Endometrium (tissue), 2 donors: Measurements from ENCODE around the gene DIP2C.
"Not testable (repeated sequence)": the region's sequence is repeated elsewhere in the genome, so short reads cannot be mapped to it uniquely, and the experiment has no call there.

Source experiments
- FAIRE-seq: peaks from 2 replicates; lab custom pipeline; 2012; peaks lifted over from hg19 to GRCh38; lab: Jason Lieb, UNC
- donor health status: control.
- donor health status: control.

DIP2C gene

DNA sequence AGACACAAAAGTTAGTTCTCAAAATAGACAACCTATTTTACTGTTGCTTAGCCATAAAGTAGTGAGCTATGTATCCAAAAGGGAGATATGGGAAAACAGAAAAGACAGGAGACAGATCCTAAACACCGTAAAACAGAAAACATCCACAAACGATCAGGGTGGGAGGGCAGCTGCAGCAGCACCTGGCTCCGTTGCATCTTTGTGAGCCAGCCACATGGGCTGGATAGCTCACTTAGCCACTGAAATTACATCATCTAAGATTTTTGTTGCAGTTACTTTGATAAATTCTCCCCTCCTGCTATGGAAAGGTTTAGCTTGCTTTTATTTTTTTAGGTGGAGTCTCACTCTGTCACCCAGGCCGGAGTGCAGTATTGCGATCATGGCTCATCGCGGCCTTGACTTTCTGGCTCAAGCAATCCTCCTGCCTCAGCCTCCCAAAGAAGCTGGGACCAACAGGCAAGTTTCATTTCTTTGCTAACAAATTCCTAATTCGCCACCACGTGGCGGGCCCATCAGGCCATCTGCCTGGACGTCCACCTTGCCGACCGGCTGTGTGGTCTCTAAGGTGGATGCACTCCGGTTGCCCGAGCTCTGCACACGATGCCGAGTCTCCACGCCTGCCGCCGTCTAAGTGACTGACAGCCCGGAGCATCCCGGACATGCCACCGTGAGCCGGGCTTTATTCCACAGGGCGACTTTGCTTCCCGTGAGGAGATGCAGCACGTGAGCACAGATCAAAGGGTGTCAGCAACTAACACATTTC is 159.8 kb downstream of the DIP2C start:
- no peak for FAIRE-seq

DNA sequence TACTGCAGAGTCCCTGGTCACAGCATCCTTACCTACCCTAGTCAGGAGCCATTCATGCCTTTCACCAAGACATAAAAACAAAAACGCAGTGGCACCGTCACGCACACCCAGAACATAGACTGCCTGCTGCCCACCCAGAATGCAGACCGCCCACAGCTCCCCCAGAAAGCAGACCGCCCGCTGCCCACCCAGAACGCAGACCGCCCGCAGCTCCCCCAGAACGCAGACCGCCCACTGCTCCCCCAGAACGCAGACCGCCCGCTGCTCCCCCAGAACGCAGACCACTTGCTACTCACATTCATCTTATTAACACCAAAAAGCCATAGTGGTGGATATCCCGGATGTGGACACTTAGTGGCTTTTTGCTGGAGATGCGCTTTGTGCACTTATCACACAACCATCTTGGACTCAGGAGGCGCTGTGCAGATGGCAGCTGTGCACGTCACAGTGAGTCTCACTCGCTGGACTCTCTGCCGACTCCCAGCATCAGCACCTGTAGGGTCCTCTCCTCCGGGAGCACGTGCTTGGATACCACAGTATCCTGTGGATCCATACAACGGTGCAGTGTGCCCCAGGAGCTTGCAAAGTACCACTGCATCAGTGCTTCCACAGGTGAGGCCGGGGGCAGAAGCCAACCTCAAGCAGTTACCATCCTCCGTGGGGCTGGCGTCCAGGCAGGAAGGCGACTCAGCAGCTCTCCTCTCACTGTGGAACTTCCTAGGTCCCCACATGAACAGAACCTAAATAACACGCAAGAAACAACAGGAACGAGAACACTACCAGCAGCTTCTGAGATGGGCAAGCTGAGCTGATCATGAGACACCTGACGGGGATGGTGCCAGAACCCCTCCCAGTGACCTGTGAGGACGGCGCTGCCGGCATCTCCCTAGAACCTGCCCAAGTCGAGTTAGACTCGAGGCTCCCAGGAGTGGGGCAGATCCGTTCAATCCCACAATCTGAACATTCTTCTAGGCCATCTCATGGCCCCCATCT is 161.0 kb downstream of the DIP2C start:
- no peak for FAIRE-seq

DNA sequence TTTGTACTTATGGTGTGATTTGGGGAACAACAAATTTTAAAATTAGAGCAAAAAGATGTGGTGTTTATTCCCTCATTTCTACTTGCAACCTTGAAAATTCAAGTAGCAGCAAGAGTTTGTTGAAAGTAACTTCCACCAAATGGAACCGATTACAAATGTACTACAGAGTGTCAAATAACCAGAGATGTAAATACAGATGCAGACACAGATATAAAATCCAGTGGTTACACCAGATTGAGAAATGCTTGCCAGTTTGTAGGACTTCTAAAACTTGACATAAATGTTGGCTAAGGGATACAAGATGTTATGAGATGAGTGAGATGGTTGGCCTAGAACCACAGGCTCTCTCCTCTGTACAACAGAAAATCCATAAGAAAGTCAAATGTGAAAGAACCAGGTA is 162.1 kb downstream of the DIP2C start:
- no peak for FAIRE-seq

DNA sequence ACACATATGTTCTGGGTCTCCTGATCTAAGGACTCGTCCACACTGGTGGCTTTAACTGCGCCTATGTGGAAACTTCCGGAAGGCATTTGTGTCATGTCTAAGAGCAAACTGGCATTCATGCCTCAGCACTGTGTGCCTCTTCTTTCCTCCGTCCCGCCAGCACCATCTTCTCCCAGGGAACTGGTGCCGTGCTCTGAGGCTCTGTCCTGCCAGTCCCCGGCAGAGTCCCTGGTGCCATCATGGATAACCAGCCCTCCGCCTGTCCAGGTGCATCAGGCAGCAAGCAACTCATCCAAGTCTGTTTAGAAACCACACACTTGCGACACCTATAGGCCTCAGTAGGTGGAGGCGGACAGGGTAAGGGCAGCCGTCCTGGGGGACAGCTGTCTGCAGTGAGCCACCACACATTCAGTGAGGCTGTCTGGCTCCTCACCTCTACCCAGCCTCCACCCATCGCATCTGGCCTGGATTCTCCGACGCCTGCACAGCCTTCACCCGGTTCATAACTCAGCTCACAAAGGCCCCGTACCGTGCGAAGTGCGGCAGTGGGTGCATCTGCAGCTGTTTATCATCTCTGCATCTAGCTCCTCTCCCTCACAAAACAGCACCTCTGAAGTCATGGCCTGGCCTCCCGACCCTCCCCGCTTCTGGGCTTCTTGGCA is 162.7 kb downstream of the DIP2C start:
- no peak for FAIRE-seq

- FAIRE-seq, result no peak
Measured at GRCh38 chr10:525565-526315, 163.7 kb downstream of the DIP2C start.

GRCh38 chr10:523925-524324 is 165.5 kb downstream of the DIP2C start:
- no peak for FAIRE-seq

DNA sequence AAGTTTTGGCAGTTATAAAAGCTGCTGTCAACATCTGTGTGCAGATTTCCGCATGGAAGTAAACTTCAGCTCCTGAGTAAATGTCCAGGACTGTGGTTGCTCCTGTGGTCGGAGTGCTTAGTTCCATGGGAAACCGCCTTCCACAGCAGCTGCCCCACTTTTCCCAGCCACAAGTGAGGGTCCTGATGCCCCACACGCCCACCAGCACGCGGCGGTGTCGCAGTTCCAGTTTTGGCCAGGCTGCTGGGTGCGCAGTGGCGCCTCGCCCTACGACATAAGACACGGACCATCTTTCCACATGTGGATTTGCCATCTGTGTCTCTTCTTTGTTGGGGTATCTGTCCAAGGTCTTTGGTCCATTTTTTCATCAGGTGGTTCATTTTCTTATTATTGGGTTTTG is 167.1 kb downstream of the DIP2C start:
- no peak for FAIRE-seq

DNA sequence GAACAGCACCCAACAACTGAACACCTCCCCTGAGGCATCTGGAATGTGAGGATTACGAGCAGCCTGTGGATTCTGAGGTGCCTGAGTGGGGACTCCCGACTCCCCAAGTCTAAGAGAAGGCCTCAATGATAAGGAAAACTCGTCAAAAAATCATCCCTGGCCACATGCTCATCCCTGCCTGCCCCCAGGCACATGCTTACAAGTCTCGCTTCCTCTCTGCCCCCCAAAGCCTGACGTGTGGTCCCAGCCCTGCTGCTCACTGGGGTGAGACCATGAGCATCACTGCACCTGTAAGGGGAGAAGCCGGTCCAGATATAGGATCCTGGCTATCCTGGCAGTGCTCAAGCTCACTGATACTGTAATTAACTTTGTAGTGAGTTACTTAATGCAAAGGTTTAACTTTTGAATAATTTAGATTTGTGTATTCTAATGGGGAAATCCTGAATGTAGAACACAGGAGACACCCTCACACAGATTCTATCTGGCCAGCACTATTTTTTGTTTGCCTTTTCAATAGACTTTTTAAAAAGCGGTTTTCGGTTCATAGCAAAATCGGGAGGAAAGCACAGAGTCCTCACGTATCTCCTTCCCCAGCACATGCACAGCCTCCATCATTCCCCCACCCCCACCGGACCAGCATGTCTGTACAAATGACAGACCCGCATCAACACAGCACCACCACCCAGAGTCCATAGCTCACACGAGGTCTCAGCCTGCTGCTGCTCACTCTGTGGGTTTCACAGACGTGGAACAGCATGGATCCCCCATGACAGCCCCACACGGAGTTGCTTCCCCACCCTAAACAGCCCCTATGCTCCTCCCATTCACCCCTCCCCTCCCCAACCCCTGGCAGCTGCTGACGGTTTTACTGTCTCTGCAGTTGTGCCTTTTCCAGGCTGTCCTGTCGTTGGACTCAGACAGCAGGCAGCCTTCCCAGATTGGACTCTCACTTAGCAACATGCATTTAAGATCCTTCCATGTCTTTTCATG is 167.9 kb downstream of the DIP2C start:
- no peak for FAIRE-seq

DNA sequence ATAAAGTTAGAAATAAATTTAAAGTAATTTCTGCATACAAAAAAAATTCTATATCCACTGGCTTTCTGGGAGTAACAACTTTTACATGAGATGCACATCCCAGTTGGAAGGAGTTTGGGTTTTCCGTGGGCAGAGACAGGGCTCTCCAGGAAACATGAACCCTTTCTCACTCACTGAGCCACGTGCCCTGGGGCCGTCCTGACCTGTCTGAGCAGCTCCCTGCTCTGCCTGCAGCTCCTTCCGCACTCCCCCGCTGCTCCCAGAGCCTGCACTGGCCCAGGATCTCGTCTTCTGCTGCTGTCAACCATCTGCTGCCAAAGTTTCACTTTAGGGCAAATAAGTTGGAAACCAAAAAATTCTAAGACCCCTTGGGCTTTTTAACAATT is 169.1 kb downstream of the DIP2C start:
- no peak for FAIRE-seq

GRCh38 chr10:519716-520401 is 169.6 kb downstream of the DIP2C start:
- no peak for FAIRE-seq

DNA sequence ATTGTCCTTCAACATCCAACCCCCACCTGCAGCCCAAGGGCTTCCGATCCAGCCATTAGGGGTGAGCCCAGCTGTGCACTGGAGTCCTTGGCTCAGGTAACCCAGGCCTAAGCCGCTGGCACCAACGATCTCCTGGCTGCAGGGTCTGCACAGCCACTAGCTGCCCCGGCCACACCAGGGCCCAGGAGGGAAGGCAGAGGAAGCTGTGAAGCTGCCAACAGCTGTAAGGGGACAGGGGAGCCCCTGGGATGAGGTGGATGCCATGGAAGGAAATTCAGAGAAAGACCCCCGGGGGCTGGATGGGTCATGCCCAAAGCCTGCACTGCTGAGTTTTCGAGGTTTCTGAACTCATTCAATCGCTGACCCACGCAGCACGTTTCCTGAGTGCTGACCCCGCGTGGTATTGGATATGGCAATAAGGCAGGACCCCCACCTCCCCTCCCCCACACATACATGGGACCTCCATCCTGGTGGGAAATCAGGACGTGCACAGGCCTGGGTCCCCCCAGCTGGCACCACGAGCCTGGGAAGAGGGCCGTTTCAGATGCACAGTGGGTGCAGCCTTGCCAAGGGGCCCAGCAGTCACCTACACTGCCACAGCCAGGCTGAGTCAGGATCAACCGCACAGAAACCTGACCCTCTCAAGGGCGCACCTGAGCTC is 170.3 kb downstream of the DIP2C start:
- FAIRE-seq, result no peak

DNA sequence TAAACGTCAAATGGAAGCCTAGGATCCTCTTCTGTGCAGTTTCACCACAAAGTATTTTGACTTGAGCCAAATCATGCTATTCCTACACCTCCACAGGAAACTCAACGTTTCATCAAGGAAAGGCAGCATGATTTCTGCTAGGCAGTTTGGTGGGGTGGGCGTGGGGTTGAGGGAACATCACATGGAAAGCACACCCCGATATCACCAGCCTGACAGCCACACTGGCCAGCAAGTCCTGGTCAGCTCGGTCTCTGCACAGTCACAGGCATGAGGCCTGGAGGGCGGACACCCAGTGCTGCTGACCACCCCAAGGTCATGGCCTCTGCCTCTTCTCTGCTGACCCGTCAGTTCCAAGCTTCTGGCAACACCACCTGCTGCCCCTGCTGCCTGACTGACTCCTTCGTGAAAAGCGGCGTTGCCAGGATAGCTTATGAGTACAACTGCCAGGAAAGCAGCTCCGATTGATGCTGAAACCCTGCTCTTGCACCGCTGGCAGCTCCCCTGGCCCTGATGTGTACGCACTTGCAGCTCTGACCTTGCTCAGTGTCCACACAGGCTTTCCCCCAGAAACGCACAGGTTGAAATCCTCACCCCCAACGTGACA is 171.5 kb downstream of the DIP2C start:
- FAIRE-seq, result no peak

DNA sequence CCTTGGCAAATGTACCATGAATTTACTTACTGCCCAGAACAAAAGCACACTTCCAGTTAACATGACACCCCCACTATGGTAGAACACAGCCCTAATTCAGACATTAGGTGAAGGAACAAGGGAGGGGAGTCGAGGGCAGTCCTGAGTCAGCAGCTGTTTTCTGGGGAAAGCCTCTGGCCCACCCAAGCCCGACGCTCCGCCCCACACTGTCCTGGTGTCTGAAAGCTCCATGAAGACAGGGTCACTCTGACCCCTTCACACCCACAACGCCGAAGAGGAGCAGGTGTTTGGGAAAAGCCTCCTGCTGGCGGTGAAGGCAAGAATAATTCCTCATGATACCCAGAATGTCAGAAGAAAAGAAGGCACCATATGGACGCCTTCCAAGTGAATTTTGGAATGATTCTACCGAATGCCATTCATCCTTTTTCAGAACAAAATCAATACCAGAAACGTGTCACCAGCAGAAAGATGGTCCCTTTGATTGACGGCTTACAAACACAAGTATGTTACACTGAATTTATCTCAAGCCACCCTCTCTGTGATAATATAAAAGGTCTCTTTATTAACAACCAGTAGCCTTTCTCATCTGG is 172.1 kb downstream of the DIP2C start:
- no peak for FAIRE-seq

GRCh38 chr10:516764-517163 is 172.7 kb downstream of the DIP2C start:
- no peak for FAIRE-seq

GRCh38 chr10:515674-516073 is 173.8 kb downstream of the DIP2C start:
- FAIRE-seq, result no peak

DNA sequence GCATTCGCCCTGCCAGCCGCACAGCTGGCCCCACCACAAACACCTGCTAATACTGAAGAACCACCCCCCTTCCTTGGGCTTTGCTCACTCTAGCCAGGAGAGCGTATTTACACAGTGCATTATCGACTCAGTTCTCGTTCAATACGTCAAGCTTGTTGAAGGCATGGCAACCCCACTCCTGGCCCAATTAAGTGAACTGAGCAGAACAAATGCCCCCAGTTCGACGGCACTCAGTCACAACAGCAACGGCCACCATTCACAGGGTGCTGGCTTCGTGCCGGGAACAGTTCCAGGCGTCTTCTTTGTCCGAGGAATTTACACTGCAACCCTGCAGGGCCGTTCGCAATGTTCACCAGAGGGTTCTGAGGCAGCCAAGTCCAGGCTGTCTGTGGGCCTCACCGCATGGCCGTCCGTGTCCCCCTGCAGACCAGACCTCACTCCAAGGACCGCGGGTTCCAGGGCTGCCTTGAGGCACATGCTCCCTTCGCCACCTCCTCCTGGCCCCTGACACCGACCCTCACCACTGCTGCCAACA is 175.3 kb downstream of the DIP2C start:
- no peak for FAIRE-seq

GRCh38 chr10:513393-513792 is 176.1 kb downstream of the DIP2C start:
- FAIRE-seq, result no peak

DNA sequence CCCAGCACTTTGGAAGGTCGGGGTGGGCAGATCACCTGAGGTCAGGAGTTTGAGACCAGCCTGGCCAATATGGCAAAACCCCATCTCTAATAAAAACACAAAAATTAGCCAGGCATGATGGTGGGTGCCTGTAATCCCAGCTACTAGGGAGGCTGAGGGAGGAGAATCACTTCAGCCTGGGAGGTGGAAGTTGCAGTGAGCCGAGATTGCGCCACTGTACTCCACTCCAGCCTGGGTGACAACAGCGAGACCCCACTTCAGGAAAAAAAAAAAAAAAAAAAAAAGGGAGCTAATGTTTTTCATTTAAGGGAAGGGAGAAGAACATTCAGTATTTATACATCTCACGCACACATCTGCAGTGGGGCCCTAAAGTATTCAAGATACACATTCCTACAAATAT is 176.8 kb downstream of the DIP2C start:
- not testable (repeated sequence) for FAIRE-seq

- no peak for FAIRE-seq
Measured at GRCh38 chr10:511849-512191, 177.6 kb downstream of the DIP2C start.
